HepG2 (cell line): ENCODE data around the gene SCAF4. TPM values are rescaled to one million over a fixed set of nuclear protein-coding genes. Genes with fewer than 3 reads are reported as not detected.
A peak's percentile ranks its signal among the peaks of the same experiment; 100 is the strongest.

Experiments used
- ATF2 ChIP-seq: sonication (generic); formaldehyde crosslinking; IDR thresholded peaks from 2 replicates; pipeline ENCODE4 v1.4.0; 2020; ENCODE audit warnings: missing genetic modification reagents
- ATF3 ChIP-seq: sonication (generic); formaldehyde crosslinking; IDR thresholded peaks from 2 replicates; pipeline ENCODE4 v1.4.0; 2020; ENCODE audit warnings: missing genetic modification reagents
- GABPA ChIP-seq, 2 experiments: IDR thresholded peaks; 2 replicates each; pipeline ENCODE4 v1.6.1; 2011 to 2016; ENCODE audit warnings: low read depth in 2 of 2, low read length in 1 of 2, missing biosample characterization in 1 of 2, missing genetic modification characterization in 1 of 2
- HOXA3 ChIP-seq: sonication (generic); formaldehyde crosslinking; IDR thresholded peaks from 2 replicates; pipeline ENCODE4 v1.5.0; 2020; ENCODE audit warnings: missing genetic modification reagents
- MYC ChIP-seq: sonication (generic); formaldehyde crosslinking; IDR thresholded peaks from 2 replicates; pipeline ENCODE4 v1.9.0; 2021; ENCODE audit warnings: missing genetic modification reagents, borderline replicate concordance
- SAFB2 ChIP-seq: sonication (generic); formaldehyde crosslinking; IDR thresholded peaks from 2 replicates; pipeline ENCODE4 v1.5.1; 2020; ENCODE audit warnings: missing genetic modification reagents, low read depth, mild to moderate bottlenecking, borderline replicate concordance
- SATB2 ChIP-seq: sonication (generic); formaldehyde crosslinking; IDR thresholded peaks from 2 replicates; pipeline ENCODE4 v1.5.0; 2020; ENCODE audit warnings: missing genetic modification reagents
- TMF1 ChIP-seq: sonication (generic); formaldehyde crosslinking; IDR thresholded peaks from 2 replicates; pipeline ENCODE4 v1.8.1; 2022; ENCODE audit warnings: low read depth, missing genetic modification reagents
- ZBTB49 ChIP-seq: sonication (generic); formaldehyde crosslinking; IDR thresholded peaks from 2 replicates; pipeline ENCODE4 v1.4.0; 2020; ENCODE audit warnings: missing genetic modification reagents, borderline replicate concordance
- ZFP62 ChIP-seq: sonication (generic); formaldehyde crosslinking; IDR thresholded peaks from 2 replicates; pipeline ENCODE4 v1.4.0; 2020; ENCODE audit warnings: missing genetic modification reagents
- ZIK1 ChIP-seq: sonication (generic); formaldehyde crosslinking; IDR thresholded peaks from 2 replicates; pipeline ENCODE4 v1.5.0; 2020; ENCODE audit warnings: mild to moderate bottlenecking, low read depth, missing genetic modification reagents, borderline replicate concordance
- ZNF160 ChIP-seq: sonication (generic); formaldehyde crosslinking; IDR thresholded peaks from 2 replicates; pipeline ENCODE4 v1.8.0; 2022; ENCODE audit warnings: mild to moderate bottlenecking, inconsistent platforms, missing genetic modification reagents
- ZNF292 ChIP-seq: sonication (generic); formaldehyde crosslinking; IDR thresholded peaks from 2 replicates; pipeline ENCODE4 v1.8.1; 2022; ENCODE audit warnings: mild to moderate bottlenecking, low read depth, missing genetic modification reagents, borderline replicate concordance
- ZNF317 ChIP-seq: sonication (generic); formaldehyde crosslinking; IDR thresholded peaks from 2 replicates; pipeline ENCODE4 v1.5.0; 2020; ENCODE audit warnings: mild to moderate bottlenecking, missing genetic modification reagents
- ZNF354B ChIP-seq: sonication (generic); formaldehyde crosslinking; IDR thresholded peaks from 2 replicates; pipeline ENCODE4 v1.8.0; 2022; ENCODE audit warnings: mild to moderate bottlenecking, missing genetic modification reagents
- ZNF670 ChIP-seq: sonication (generic); formaldehyde crosslinking; IDR thresholded peaks from 2 replicates; pipeline ENCODE4 v1.8.0; 2022; ENCODE audit warnings: mild to moderate bottlenecking, missing genetic modification reagents, borderline replicate concordance
- ZNF720 ChIP-seq: sonication (generic); formaldehyde crosslinking; IDR thresholded peaks from 2 replicates; pipeline ENCODE4 v1.4.0; 2020; ENCODE audit warnings: missing genetic modification reagents
- polyA plus RNA-seq, 8 experiments: library from polyadenylated mRNA; depleted of rRNA in 3 of 8; stranded (reverse) in 7 of 8; unstranded in 1 of 8; fragments of >200 nt; fragmentation: Illumina TruSeq in 4 of 8; extraction: Trizol in 4 of 8; gene quantifications; 2 replicates each; pipeline versions ENCODE4 v1.2.1 to v1.2.3, GENCODE V29; 2011 to 2016; ENCODE audit warnings: low read depth in 4 of 8, missing spikeins in 1 of 8, mixed read lengths in 1 of 8; ENCODE audit not compliant: insufficient read depth in 1 of 8
- total RNA-seq, 5 experiments: library from RNA; depleted of rRNA; stranded (reverse); fragments of >200 nt; fragmentation: Illumina TruSeq; extraction: Trizol; gene quantifications; 2 replicates each; pipeline ENCODE4 v1.2.3, GENCODE V29; 2016; ENCODE audit warnings: low read depth in 1 of 5
- TF ChIP-seq, protein P1 (sequence below): sonication (generic); formaldehyde crosslinking; IDR thresholded peaks from 2 replicates; pipeline ENCODE4 v1.5.0; 2020; ENCODE audit warnings: mild to moderate bottlenecking, missing genetic modification reagents
- TF ChIP-seq, protein P2 (sequence below): sonication (generic); formaldehyde crosslinking; IDR thresholded peaks from 2 replicates; pipeline ENCODE4 v1.4.0; 2020; ENCODE audit warnings: low read depth, mild to moderate bottlenecking, missing genetic modification reagents
- TF ChIP-seq, protein P3 (sequence below): sonication (generic); formaldehyde crosslinking; IDR thresholded peaks from 2 replicates; pipeline ENCODE4 v1.5.0; 2020; ENCODE audit warnings: mild to moderate bottlenecking, low read depth, missing genetic modification reagents, borderline replicate concordance

Gene SCAF4
- total and polyA plus RNA-seq, 2 of the 13 experiments (the other 11 are each of a cell fraction or from before 2014, with no cell fraction given): 9.1 to 11.5 TPM

GRCh38 chr21:31659536-31660258, 72.2 kb downstream of the SCAF4 start, which contains the start of gene SOD1 (continued):
- TF ChIP-seq HOXA3 (CRISPR knock-in tag) (peak; percentile 74), ZBTB49 (CRISPR knock-in tag) (0 out of 2 replicates have a peak, but pooled peaks have one; percentile 55), ATF2 (CRISPR knock-in tag) (peak; percentile 47; the same call in 1 of the 2 replicates), SAFB2 (CRISPR knock-in tag) (peak; percentile 88; the same call in 1 of the 2 replicates), ZNF317 (CRISPR knock-in tag) (no peak), ZNF670 (CRISPR knock-in tag) (0 out of 2 replicates have a peak, but pooled peaks have one; percentile 21), ZNF292 (0 out of 2 replicates have a peak, but pooled peaks have one; percentile 26), ZIK1 (CRISPR knock-in tag) (peak; percentile 50; the same call in 1 of the 2 replicates), GABPA (IDR thresholded peaks at IDR 0.05; ENCODE audit: low read depth, low read length) (no peak), GABPA (CRISPR knock-in tag; IDR thresholded peaks at IDR 0.05; ENCODE audit: low read depth) (0 out of 2 replicates have a peak, but pooled peaks have one; percentile 5), MYC (CRISPR knock-in tag) (peak; percentile 92; the same call in 1 of the 2 replicates), ZFP62 (CRISPR knock-in tag) (no peak), SATB2 (CRISPR knock-in tag) (peak; percentile 70; the same call in 1 of the 2 replicates), TMF1 (peak; percentile 88; the same call in 1 of the 2 replicates), ZNF160 (peak; percentile 68; the same call in 1 of the 2 replicates), ZNF720 (CRISPR knock-in tag) (no peak), ZNF354B (no peak), ATF3 (CRISPR knock-in tag) (peak; percentile 61)
- TF ChIP-seq, protein P1, sequence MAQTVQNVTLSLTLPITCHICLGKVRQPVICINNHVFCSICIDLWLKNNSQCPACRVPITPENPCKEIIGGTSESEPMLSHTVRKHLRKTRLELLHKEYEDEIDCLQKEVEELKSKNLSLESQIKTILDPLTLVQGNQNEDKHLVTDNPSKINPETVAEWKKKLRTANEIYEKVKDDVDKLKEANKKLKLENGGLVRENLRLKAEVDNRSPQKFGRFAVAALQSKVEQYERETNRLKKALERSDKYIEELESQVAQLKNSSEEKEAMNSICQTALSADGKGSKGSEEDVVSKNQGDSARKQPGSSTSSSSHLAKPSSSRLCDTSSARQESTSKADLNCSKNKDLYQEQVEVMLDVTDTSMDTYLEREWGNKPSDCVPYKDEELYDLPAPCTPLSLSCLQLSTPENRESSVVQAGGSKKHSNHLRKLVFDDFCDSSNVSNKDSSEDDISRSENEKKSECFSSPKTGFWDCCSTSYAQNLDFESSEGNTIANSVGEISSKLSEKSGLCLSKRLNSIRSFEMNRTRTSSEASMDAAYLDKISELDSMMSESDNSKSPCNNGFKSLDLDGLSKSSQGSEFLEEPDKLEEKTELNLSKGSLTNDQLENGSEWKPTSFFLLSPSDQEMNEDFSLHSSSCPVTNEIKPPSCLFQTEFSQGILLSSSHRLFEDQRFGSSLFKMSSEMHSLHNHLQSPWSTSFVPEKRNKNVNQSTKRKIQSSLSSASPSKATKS: no peak
- TF ChIP-seq, protein P2, sequence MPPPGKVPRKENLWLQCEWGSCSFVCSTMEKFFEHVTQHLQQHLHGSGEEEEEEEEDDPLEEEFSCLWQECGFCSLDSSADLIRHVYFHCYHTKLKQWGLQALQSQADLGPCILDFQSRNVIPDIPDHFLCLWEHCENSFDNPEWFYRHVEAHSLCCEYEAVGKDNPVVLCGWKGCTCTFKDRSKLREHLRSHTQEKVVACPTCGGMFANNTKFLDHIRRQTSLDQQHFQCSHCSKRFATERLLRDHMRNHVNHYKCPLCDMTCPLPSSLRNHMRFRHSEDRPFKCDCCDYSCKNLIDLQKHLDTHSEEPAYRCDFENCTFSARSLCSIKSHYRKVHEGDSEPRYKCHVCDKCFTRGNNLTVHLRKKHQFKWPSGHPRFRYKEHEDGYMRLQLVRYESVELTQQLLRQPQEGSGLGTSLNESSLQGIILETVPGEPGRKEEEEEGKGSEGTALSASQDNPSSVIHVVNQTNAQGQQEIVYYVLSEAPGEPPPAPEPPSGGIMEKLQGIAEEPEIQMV (CRISPR knock-in tag): peak; percentile 76
- TF ChIP-seq, protein P3, sequence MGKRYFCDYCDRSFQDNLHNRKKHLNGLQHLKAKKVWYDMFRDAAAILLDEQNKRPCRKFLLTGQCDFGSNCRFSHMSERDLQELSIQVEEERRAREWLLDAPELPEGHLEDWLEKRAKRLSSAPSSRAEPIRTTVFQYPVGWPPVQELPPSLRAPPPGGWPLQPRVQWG (CRISPR knock-in tag): no peak
